Urothelium cell line (cell line): ENCODE results near the gene PTPRT.
A peak's percentile ranks its signal among the peaks of the same experiment; 100 is the strongest.

Experiments used
- DNase-seq: peaks from one replicate; pipeline ENCODE4 v3.0.0; 2011; ENCODE audit warnings: low spot score, mixed read lengths
- FAIRE-seq: peaks from 2 replicates; lab custom pipeline; 2011; peaks lifted over from hg19 to GRCh38; lab: Jason Lieb, UNC

The PTPRT gene

DNA sequence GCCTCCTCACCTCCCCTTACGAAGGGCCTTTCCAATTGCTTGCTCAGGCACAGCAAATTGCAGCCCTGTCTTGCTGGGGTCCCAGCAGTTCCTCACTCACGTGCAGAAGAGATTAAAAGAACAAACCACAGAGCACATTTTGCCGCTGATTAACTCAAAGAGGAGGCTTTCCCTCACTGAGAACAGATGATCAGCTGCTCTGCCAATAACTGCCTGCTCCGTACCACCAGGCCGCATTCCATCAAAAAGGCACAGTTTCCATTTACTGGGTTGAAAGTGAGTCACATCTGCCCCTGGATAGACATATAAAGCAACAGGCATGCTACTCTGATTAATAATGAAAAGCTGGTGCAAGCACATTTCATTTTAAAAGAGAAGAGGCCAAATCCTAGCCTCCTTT is 446.8 kb downstream of the PTPRT start:
- FAIRE-seq, result no peak
- DNase-seq, result no peak

DNA sequence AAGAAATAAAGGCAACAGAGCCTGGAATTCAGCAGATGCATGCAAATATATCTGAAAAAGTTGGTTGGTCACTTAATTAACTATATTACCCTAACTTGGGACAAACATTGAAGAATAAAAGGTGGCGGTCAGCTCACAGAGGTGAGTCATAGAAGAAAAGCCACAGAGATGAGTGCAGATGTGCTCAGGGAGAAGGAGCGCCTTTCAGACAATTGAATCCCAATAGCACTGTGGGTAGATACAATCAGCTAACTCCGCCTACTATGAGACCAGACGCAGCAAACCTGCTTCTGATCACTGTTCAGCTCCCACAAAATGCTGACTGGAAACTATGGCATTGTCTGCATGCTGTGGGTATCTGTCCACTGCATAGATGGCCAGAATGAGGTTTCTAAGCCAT is 447.8 kb downstream of the PTPRT start:
- FAIRE-seq (no peak), DNase-seq (peak; percentile 13)

DNA sequence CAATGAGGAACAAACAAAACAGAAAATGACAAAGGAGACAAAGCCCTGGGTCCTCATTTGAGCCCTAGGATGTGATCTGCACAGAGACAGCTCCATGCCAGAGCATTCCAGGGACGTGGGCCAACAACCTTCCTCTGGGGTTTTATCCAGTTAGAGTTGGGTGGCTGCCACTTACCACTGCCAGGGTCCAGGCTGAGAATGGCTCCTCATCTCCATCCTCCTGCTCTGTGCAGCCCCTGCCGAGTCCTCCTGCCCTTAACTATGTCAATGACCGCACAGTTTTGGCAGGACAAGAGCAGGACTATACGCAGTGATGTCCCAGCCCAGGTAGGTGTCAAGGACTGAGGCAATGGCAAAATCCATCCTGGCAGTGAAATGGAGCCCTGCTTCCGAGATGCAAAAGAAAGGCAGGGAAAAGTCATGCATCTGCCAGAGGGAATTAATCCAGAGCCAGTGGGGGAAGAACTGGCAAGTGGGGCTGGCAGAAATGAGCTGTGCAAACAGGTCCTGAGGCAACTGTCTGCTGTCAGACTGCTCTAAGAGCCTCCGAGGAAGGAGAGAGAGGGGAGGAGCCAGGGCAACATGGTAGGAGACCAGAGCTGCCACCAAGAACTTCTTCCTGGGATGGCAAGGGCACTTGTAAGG is 449.4 kb downstream of the PTPRT start:
- FAIRE-seq (peak; percentile 52), DNase-seq (no peak)

DNA sequence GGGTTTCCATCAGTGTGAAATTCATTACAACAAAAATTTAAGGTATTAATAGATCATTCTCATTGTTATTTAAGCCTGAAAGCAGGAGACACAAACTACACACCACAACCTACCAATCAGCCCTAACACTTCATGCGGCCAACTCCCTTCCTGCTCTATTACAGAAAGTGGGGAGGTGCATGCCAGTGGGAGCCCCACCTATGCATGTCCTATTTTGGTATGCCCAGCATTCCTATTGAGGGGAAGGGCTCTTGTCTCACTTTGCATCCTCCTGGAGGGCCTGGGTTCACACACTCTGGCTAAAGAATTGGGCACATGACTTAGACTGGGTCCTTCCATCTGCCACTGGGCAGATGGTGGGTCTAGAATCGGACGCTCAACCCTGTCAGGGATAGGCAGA is 450.0 kb downstream of the PTPRT start:
- no peak for FAIRE-seq
- DNase-seq, result no peak

DNA sequence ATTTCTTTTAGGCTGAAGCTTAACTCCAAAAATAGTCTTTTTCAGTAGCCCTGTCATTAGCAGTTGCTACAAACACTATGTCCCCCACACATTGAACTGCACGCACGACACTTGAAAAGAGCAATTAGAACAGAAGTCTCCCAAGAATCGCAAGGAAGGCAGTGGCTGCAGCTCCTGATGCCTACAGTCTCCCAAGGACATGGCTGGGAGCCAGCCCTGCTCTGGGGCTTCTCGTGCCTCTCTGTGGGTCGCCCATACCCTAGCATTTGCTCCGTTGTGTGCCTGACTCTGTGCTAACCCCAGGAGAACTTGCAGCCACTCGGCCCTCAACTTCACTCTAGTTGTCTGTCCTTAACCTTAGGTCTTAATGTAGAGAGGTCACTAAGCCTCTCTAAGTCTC is 454.2 kb downstream of the PTPRT start:
- DNase-seq (no peak), FAIRE-seq (no peak)

DNA sequence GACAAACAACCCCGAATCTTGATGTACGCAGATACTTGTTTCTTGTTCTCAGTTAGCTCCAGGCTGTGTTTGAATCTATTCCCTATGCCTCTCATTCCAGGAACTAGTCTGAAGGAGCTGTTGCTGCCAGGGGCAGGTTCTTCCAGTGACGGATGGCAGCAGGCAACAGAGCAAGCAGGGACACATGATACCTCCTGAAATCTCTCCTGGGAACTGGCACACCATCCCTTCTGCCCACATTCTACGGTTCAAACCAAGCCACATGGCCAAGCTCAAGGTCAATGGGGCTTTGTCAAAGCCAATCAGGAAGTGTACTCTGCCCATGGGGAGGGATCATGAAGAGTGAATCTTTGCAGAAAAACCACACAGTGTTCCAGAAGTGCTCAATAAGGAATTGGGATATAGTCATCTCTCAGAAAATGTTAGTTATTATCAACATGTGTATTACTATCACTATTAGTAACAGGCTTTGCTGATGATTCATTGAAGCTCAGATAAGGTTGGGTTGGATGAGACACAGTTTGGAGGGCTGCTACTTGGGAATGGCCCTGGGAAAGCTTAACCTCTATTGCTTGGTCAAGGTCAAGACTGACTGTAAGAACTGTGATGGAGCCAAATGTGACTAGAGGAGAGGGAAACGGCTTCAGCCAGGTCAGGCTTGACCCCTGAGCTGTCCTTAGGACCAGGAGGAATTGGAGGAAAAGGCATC is 454.9 kb downstream of the PTPRT start:
- FAIRE-seq (no peak), DNase-seq (no peak)

DNA sequence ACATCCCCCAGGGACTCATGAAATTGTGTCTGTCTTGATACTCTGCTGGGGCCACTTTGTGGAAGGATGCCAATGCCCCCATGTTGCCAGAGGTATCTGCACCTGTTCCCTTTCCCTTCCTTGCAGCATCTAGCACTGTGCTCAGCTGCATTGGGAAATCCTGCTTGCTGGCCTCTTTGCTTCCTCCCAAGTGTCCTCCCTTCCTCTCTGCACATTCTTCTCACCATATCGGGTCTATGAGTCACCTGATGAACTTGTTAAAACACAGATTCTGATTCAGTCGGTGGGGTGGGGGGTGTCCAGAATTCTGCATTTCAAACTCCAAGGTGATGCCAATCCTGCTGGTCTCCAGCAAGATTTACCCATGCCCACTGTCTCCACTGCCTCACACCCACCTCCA is 467.8 kb downstream of the PTPRT start:
- DNase-seq (peak; percentile 18), FAIRE-seq (no peak)

DNA sequence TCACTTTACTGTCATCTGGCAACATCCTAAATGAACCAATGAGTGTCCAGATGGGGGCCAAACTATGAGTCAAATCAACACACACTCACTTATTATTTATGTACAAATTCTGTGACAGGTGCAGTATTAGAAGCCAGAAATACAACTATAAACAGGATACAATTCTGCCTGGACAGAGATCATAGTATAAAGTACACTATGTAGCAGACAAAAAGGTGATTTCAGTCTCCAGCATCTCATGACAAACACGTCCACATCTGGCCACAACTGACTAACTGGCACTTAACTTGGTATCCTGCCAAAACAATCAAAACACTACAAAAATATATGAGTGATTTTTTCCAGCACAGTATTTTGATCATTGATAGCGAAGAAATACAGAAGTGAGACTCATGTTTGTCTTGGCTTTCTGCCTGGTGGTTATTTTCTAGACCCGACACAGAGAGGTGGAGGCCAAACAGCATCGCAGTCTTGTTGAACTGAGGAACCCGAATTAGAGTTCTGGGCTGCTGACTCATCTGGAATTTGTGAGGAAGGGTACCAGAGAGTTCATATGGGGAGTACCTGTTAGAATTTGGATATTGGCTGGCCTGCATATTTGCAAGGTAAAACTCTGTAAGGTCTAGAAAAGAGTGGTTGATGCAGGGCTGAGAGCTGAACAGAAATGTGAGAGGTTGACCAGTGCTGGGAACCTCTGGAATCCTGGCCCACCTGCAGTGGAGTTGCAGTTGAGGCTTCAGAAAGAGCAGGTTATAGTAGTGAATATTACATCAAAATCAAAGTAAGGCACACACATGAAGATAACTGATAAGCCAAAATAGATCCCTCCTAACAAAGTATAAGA is 475.2 kb downstream of the PTPRT start:
- peak; percentile 11 for DNase-seq
- no peak for FAIRE-seq

DNA sequence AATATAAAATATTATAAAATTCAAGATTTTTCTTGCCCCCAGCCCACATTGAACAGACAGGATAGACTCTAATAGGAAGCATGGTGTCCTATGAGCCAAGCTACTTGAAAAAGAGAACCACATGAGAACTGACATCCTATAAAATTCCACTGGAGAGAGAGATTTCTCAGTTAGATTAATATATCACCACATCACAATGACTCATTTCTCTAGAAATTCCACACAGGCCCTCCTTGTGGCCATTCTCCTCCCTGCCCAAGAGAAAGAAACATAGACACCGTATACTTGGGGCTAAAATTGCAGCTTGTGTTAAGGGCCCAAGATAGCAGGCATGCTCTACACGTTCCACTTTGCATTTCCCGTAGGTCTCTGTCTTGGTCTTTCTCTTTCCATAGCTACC is 481.4 kb downstream of the PTPRT start:
- no peak for FAIRE-seq
- no peak for DNase-seq

DNA sequence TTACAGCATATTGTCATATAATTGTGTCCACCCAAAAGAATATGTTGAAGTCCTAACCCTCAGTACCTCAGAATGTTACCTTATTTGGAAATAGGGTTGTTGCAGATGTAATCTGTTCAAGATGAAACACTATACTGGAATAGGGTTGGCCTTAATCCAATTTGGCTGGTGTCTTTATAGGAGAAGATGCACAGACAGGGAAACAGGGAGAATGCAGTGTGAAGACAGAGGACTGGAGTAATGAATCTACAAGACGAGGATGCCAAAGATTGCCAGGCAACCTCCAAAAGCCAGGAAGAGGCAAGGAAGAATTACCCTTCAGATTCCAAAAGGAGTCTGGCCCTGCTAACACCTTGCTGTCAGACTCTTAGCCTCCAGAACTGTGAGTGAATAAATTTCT is 482.9 kb downstream of the PTPRT start:
- FAIRE-seq (no peak), DNase-seq (no peak)

DNA sequence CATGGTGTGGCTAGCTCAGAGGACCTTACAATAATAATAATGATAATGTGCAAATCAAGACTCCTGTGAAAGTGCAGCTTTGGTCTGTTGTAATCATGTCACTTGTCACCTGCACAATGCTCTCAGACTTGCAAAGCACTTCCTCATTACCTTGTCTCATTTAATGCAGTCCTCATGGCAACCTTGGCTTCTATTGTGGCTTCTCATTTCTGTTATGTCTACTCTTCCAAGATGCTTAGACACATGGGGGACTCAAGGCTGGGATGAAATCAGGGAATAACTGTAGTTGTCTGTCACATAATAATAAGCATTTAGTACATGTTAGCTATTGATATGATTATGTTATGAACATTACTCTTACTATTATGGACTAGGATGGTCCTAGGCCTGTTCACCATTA is 484.2 kb downstream of the PTPRT start:
- FAIRE-seq (no peak), DNase-seq (no peak)

DNA sequence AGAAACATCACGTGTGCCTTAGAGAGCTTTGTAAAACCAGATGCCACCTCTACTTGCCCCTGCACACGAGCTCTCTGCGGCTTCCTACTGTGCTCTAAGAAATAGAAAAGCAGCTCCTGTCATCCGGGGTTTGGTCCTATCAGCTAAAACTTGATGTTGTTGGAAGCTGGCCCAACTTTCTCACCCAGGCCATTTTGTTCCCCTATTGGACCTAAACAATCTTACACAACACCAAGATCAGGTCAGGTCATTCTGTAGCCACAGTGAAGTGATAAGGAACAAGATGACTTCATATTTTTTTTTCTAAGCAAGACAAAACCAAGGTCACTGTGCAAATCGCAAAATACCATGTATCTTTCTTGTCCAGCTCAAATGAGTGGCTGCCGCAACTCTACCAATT is 486.0 kb downstream of the PTPRT start:
- FAIRE-seq, result no peak

DNA sequence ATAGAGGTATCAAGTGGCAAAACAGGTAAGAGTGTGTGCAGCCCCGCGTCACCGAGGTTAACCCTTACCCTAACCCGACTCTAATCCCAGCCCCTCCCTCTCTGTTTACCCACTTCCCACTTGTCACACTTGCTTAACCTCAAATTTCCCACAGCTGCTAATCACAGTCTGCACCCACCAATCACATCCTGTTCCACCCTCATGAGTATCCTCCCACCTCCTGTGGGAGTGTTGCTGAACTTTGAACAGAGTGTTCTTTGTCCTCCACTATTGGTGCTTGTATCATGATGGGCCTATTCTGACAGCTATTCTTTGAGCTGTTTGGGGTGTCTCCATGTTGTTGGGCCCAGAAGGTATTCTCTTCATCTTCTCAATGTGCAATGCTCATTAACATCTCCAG is 487.8 kb downstream of the PTPRT start:
- FAIRE-seq, result no peak
- DNase-seq, result no peak

More for the DNA sequence above, 486.0 kb downstream of the PTPRT start:
- no peak for DNase-seq

DNA sequence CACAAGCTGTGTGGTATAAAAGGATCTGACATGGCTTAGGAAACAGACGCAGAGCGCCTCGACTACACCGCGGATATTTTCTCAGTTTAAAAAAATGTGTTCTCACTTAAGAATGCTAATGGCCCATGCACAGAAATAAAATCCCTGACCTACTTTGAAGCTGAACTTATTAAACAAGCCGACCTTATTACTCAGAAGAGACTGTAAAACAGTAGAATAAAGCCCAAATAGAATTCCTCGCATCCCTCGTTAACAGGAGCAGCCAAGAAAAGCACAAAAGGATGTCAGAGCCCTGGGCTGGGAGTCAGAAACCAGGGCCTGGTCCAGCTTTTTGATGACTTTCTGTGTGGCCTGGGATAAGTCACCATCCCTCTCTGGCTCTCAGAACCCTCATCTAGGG is 489.3 kb downstream of the PTPRT start:
- no peak for DNase-seq
- FAIRE-seq, result no peak

DNA sequence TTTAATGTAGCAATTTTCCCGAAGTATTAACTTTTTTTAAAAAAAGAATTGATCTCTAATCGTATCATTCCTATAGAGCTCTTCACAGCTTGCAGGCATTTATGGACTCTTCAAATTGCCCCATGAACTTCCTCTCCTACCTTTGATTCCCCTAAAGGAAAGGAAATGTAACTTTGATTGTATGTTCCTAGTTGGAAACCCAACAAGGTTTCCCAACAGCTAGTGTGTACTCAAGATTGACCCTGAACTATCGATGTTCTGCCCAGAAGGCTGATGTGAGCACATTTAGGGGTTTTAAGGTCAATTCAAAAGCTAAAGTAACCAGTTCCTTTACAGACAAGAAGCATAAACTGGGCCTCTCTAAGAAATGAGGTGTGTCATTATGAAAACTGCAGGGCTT is 491.7 kb downstream of the PTPRT start:
- DNase-seq, result no peak
- FAIRE-seq, result no peak

DNA sequence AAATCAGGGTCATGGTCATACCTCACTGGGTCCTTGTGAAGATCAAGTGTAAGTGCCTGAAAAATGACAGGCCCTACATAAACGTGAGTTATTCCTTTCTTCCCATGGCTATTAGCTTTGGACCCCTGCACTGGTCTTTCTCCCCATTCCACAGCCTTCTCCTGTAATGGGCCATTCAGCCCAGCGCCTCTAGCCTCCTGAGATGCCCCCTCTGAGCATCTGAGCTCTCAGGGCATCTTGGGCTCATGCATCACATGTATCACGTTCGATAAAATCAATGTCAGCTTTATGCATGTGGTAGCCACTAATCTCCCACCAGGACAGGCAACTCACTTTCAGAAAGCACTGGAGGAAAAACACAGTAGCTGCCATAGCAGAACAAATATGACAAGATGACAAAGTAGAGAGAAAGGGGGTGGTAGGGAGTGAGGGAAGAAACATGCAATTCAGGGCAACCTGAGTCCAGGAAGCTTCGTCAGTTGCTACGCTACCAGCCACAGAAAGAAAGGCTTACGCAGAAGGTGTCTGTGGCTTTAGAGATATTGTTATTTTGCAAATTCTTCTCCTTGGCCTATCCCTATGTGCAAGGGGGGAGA is 498.8 kb downstream of the PTPRT start:
- FAIRE-seq, result no peak
- DNase-seq, result no peak

DNA sequence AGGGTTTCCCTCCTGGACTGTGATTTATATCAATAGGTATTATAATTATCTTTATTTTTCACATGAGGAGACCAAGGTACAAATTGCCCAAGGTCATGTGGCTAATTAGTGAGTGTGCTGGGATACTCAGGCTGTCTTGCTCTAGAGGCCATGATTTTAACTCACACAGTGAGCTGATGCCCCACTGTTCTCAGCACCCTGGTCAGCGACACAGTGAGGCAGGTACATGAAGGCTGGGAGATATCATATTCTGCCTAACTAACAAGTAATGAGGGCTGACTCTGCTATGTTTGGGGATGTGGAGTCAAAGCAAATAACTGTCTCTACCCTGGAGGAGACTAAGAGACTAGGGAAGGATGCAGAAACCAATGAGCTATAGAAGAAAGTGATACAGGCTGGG is 501.1 kb downstream of the PTPRT start:
- FAIRE-seq, result no peak
- DNase-seq, result no peak

DNA sequence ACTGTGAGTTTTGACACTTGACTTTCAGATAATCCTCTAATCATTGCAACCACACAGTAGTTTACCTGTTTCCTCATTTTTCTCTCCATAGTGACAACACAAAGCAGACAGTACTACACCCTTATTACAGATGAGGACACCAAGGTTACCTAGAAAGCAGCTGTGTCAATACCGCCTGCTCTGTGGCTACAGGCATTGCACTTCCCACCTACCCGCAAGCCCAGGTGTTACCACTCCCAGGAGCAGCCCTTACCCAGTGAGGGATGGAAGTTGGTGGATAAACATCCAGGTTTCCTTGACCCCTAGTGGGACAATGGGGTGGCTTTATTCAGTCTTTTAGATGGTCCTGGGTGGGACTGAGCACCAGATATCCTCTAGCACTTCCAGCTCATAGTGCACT is 503.6 kb downstream of the PTPRT start:
- DNase-seq, result no peak
- FAIRE-seq, result no peak

DNA sequence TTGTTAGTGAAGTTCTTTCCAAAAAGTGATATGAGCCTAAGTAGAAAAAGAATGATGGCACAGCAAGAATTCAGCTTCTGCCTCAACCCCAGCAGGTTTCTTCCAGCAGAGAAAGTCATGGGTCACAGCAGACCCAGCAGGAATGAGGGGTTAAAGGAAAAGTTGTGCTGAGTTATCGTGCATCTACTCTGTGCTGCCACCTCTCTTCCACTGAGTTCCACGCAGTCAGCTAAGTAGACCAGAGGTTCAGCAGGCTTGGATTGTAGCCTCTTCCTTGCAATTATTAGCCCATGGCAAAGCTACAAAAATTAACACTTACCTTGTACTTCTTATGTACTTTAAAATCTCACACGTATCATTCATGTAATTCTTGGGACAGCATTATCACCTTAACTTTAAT is 510.8 kb downstream of the PTPRT start:
- FAIRE-seq (no peak), DNase-seq (no peak)

DNA sequence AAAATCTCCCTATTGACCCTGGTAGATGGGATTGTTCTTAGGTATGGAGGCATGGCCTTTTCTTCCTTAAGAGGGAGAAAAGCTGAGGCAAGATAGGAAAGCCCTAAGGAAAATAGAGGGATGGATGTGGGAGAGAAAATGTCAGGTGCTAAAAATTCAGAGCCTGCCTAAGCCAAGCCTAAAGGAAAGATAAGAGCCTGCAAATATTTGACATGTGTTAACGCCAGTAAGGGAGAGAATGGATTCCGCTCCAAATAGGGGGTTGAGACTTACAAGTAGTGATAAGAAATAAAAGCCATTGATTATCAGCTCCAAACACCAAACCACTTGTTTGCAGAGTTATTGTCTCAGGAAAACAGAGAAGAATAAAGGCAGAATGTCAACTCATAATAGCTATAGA is 533.6 kb downstream of the PTPRT start:
- FAIRE-seq (no peak), DNase-seq (no peak)

DNA sequence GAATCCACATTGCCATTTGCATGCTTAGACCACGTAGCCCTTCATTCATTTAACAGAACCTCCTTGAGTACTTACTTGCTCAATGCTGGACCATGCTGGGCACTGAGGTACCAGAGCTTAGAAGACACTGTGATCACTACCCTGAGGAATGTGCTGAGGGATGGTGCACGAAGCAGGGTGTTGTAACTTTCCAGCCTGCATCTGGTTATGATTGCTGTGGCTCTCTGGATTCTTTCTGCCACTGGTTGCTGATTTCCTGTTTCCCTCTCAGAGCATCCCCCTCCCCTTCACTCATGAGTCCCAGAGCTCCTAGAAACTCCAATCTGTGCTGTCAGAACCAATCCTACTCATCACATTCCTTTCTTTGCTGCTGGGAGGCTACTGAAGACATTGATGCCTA is 537.4 kb downstream of the PTPRT start:
- DNase-seq (no peak), FAIRE-seq (no peak)
